Measurements from ENCODE around the gene SLC25A48.

DNA sequence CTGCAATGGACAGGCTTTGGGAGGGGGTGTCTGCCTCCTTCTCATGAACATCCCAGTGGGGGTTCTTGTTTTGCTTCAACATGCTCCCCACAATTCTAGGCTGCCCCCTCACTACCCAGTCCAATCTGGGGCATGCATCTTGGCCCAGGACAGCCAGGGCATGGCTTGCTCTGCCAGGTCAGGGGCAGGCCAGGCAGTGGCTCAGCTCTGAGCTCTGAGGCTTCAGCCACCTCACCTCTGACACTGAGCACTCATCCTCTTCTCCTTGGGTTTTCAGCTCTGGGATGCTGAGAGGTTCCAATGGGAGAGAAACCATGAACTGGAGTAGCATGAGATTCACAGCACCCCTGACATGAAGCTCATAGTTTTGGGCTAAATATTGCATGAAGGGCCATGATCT, 11.8 kb downstream of the SLC25A48 start:
- TF ChIP-seq EZH2 (IDR thresholded peaks at IDR 0.05) (no peak), POLR2AphosphoS5 (IDR thresholded peaks at IDR 0.05; ENCODE audit: borderline replicate concordance, low read depth, low read length) (no peak), FOXP2 (optimal IDR thresholded peaks at IDR 0.05; ENCODE audit: control extremely low read depth, extremely low read length, insufficient read depth) (no peak)
